Pancreas (tissue), 10 donors: Measurements from ENCODE around the gene MROH2A. TPM values are rescaled to one million over a fixed set of nuclear protein-coding genes. Genes with fewer than 3 reads are reported as not detected.

ENCODE experiments used
- ATAC-seq, 4 donors: fragments of 200-7000 bp; cut with Tn5 transposase; one replicate each; pipeline versions ENCODE4 v1.8.0 to v1.9.1; 2020; ENCODE audit warnings: mild to moderate bottlenecking in 4 of 4, moderate library complexity in 4 of 4
- DNase-seq, 6 donors: peaks; one replicate each; pipeline ENCODE4 v3.0.0-alpha.2; 2020
- FAIRE-seq: peaks from 2 replicates; lab custom pipeline; 2012; peaks lifted over from hg19 to GRCh38; lab: Jason Lieb, UNC
- H3K27ac ChIP-seq, 4 donors: fragments of 200-600 bp; sonication (generic); 1 replicate in 3 of 4; 2 replicates in 1 of 4; pipeline versions ENCODE4 v1.5.0 to v1.8.0; 2020
- H3K27me3 ChIP-seq, 4 donors: fragments of 200-600 bp; one replicate each; pipeline ENCODE4 v1.8.0; 2021
- H3K36me3 ChIP-seq, 3 donors: fragments of 200-600 bp; sonication (generic) in 1 of 3; one replicate each; pipeline versions ENCODE4 v1.5.0 to v1.8.0; 2020 to 2021
- H3K4me1 ChIP-seq, 3 donors: fragments of 200-600 bp; one replicate each; pipeline ENCODE4 v1.8.0; 2021
- H3K4me3 ChIP-seq, 4 donors: fragments of 200-600 bp; sonication (generic) in 2 of 4; one replicate each; pipeline versions ENCODE4 v1.5.0 to v1.8.0; 2020 to 2021
- H3K9me3 ChIP-seq, 4 donors: fragments of 200-600 bp; one replicate each; pipeline ENCODE4 v1.8.0; 2021
- CTCF ChIP-seq, 4 donors: fragments of 200-600 bp; sonication (generic) in 3 of 4; IDR thresholded peaks; one replicate each; pipeline versions ENCODE4 v1.5.0 to v1.8.0; 2021; ENCODE audit warnings: antibody characterized with exemption in 4 of 4
- WGBS, 2 donors: extraction: QIAGEN DNeasy Blood & Tissue Kit; methylation state at CpG; one replicate each; pipeline ENCODE4 v1.1.7; 2013; 5-methylcytosine and 5-hydroxymethylcytosine counted together
- intact Hi-C, 3 donors: fragments of 100-400 bp; cut with DNase I; formaldehyde crosslinking; loops; one replicate each; pipeline versions ENCODE4 v1.11.1 to v1.14.2; 2022
- polyA plus RNA-seq, 2 donors: library from polyadenylated mRNA; stranded (reverse); fragments of 200-250 nt; gene quantifications; one replicate each; pipeline ENCODE4 v1.2.3, GENCODE V29; 2013
- total RNA-seq, 6 donors: library from RNA; stranded (reverse); fragmentation: NEBNext Ultra II Directional in 4 of 6; extraction: Animal tissue kit (Norgen Biotek cat#: 25700) in 4 of 6; gene quantifications; one replicate each; pipeline versions ENCODE4 v1.2.1 to v1.2.4, GENCODE V29; 2021 to 2023
- donor health status: healthy with polysubstance abuse.
- donor health status: DM: no; HTN: no; CAD: no; lungs with moderate emphysema.
- donor health status: DM: no; HTN: no; CAD: no.
- donor health status: control.
- donor health status: control.
- donor health status: Bipolar disorder and iron deficiency.
- donor health status: DM: yes; HTN: yes; CAD: no.
- donor health status: DM: no; HTN: no; CAD: no.
- donor health status: DM: no; HTN: no; CAD: no.
- donor health status: DM: yes; HTN: yes; CAD: no.

The MROH2A gene
- total and polyA plus RNA-seq, 8 donors: not detected

- FAIRE-seq: no peak
- no peak for TF ChIP-seq CTCF (IDR thresholded peaks at IDR 0.05)
Measured at GRCh38 chr2:233798335-233799086, 20.4 kb downstream of the MROH2A start.

DNA sequence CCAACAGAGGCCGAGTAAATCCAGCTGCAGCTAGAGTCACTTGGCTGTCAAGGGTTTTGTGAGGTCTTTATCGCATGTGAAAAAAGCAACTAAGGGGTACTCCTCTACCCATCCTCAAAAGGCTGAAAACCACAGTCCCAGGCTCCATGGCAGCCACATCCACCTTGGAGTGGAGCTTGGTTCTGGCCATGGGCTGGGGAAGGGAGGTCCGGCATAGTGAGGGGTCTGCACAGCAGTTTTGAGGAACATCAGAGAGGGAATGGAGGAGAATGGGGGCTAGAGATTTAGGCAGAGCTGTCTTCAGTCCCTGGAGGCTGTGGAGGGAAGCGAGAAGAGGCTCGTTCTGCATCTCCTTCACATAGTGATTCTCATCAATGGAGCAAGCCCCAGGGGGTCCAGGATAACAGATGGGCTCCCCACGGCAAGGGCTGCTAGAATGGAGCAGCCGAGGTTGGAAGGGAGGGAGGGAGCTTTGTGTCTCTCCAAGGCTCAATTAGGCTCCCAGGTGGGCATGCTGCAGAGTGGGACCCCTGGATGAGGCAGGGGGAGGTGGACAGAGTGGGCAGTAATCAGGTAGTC, 21.0 kb downstream of the MROH2A start:
- intact Hi-C loops: no loop called here
- DNase-seq: peak in 1 of 6 donors; percentile 24

More at GRCh38 chr2:233798335-233799086, 20.4 kb downstream of the MROH2A start:
- no peak for ATAC-seq
- Histone ChIP-seq H3K9me3 (no peaks in the 10 kb centered on the region), H3K36me3 (no peaks in the 10 kb centered on the region), H3K4me1 (no peaks in the 10 kb centered on the region), H3K27ac (no peak overlapping the region), H3K27me3 (no peaks in the 10 kb centered on the region), H3K4me3 (no peak overlapping the region)
- WGBS, 2 donors: 57 to 67% methylated on average over 14 of the region's 14 CpGs
- intact Hi-C loops: no loop called here
- no peak for DNase-seq

DNA sequence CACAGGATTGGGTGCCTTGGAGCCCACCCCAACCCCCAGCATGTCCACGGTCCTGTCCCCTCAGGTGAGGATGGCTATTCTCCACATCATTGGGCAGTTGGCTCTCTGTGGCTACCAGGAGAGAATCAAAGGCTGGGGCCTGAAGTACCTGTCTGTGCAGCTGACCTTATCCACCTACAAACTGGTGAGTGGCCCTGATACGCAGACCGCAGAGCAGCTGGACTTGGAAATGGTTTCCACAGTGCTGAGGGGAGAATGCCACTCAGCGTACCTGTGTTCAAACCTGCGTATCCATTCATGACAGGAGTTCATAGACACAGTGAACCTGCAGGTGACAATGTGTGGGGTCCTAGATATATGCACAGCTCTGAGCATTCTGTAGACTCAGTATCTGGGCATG, 21.6 kb downstream of the MROH2A start:
- TF ChIP-seq CTCF (IDR thresholded peaks at IDR 0.05): no peak
- 46 to 74% methylated on average over 5 of the region's 5 CpGs for WGBS, 2 donors
- H3K4me3 ChIP-seq: no peak overlapping the region
- no peaks in the 10 kb centered on the region for H3K9me3 ChIP-seq
- FAIRE-seq (no peak), ATAC-seq (no peak), DNase-seq (peak in 1 of 6 donors; percentile 17)
- H3K4me1 ChIP-seq: no peaks in the 10 kb centered on the region
- no peaks in the 10 kb centered on the region for H3K36me3 ChIP-seq
- intact Hi-C loops: no loop called here
- H3K27ac ChIP-seq: no peak overlapping the region
- H3K27me3 ChIP-seq: no peaks in the 10 kb centered on the region

More for the DNA sequence above, 21.0 kb downstream of the MROH2A start:
- ATAC-seq (no peak), FAIRE-seq (no peak)
- Histone ChIP-seq H3K36me3 (no peaks in the 10 kb centered on the region), H3K4me3 (no peak overlapping the region), H3K4me1 (no peaks in the 10 kb centered on the region), H3K27ac (no peak overlapping the region), H3K27me3 (no peaks in the 10 kb centered on the region), H3K9me3 (no peaks in the 10 kb centered on the region)
- TF ChIP-seq CTCF (IDR thresholded peaks at IDR 0.05): no peak
- WGBS, 2 donors: 44 to 51% methylated on average over 7 of the region's 7 CpGs

GRCh38 chr2:233800208-233800607, 22.1 kb downstream of the MROH2A start:
- H3K4me1 ChIP-seq: no peaks in the 10 kb centered on the region
- FAIRE-seq (no peak), ATAC-seq (no peak), DNase-seq (peak in 1 of 6 donors; percentile 30)
- no peaks in the 10 kb centered on the region for H3K36me3 ChIP-seq
- H3K27me3 ChIP-seq: no peaks in the 10 kb centered on the region
- no peak overlapping the region for H3K27ac ChIP-seq
- no peak for TF ChIP-seq CTCF (IDR thresholded peaks at IDR 0.05)
- no peak overlapping the region for H3K4me3 ChIP-seq
- intact Hi-C loops: no loop called here
- 67 to 76% methylated on average over 7 of the region's 7 CpGs for WGBS, 2 donors
- no peaks in the 10 kb centered on the region for H3K9me3 ChIP-seq
